GM12878 (cell line): ENCODE data around the gene PABPC1L. TPM values are rescaled to one million over a fixed set of nuclear protein-coding genes. Genes with fewer than 3 reads are reported as not detected.

ENCODE experiments used
- ATAC-seq: fragments of 200-7000 bp; cut with Tn5 transposase; 3 replicates; pipeline ENCODE4 v1.9.1; 2020; ENCODE audit warnings: mild to moderate bottlenecking, moderate library complexity
- BruUV-seq: library from RNA; stranded (reverse); fragments of 400-500 nt; replicated peaks from 2 replicates; lab custom pipeline; 2021; lab: Mats Ljungman, UMichigan
- CTCF ChIA-PET: fragments of 300-600 bp; sonication (Branson Sonifier 250); formaldehyde crosslinking; extraction: SDS; loops from one replicate; lab custom pipeline; 2021; ENCODE audit warnings: inconsistent platforms; lab: Yijun Ruan, JAX
- POLR2A ChIA-PET: fragments of 350-600 bp; formaldehyde crosslinking; extraction: SDS; loops from one replicate; lab custom pipeline; 2021; ENCODE audit warnings: inconsistent platforms; lab: Charles Lee
- RAD21 ChIA-PET: fragments of 300-600 bp; sonication (Branson Sonifier 250); formaldehyde crosslinking; loops from one replicate; lab custom pipeline; 2023; ENCODE audit warnings: antibody characterized with exemption; ENCODE audit not compliant: unreplicated experiment; lab: Charles Lee
- SMC1A ChIA-PET: fragments of 300-600 bp; sonication (Branson Sonifier 250); formaldehyde crosslinking; loops from one replicate; lab custom pipeline; 2023; ENCODE audit not compliant: unreplicated experiment, uncharacterized antibody; lab: Charles Lee
- DNase-seq: peaks from one replicate; pipeline ENCODE4 v3.0.0-alpha.2; 2011; ENCODE audit warnings: low read depth, low spot score
- FAIRE-seq: peaks from 3 replicates; lab custom pipeline; 2011; peaks lifted over from hg19 to GRCh38; lab: Jason Lieb, UNC
- H2AFZ ChIP-seq: 2 replicates; pipeline ENCODE4 v1.6.0; 2011; ENCODE audit warnings: low read depth, low read length, control low read depth; ENCODE audit not compliant: control insufficient read depth
- H3K27ac ChIP-seq: 2 replicates; pipeline ENCODE4 v1.5.1; 2011; ENCODE audit warnings: control low read depth; ENCODE audit not compliant: control insufficient read depth, insufficient read depth
- H3K27me3 ChIP-seq, 2 experiments: replicated peaks in 1 of 2; 2 replicates each; pipeline versions ENCODE4 v1.6.0 to v1.6.1; 2011; ENCODE audit warnings: low read length in 1 of 2; ENCODE audit not compliant: control insufficient read depth in 2 of 2, insufficient read depth in 2 of 2
- H3K36me3 ChIP-seq, 2 experiments: 2 replicates each; pipeline ENCODE4 v1.5.1; 2011; ENCODE audit warnings: low read length in 1 of 2; ENCODE audit not compliant: control insufficient read depth in 2 of 2, insufficient read depth in 2 of 2
- H3K4me1 ChIP-seq: 2 replicates; pipeline ENCODE4 v1.6.1; 2011; ENCODE audit warnings: mild to moderate bottlenecking, low read length, moderate library complexity, mixed read lengths; ENCODE audit not compliant: control insufficient read depth, insufficient read depth
- H3K4me2 ChIP-seq: 2 replicates; pipeline ENCODE4 v1.6.0; 2011; ENCODE audit warnings: control low read depth; ENCODE audit not compliant: control insufficient read depth, insufficient read depth
- H3K4me3 ChIP-seq: fragments of 200-600 bp; sonication (generic); 2 replicates; pipeline ENCODE4 v1.5.1; 2016
- H3K79me2 ChIP-seq: 2 replicates; pipeline ENCODE4 v1.6.0; 2011; ENCODE audit warnings: low read length; ENCODE audit not compliant: control insufficient read depth, insufficient read depth
- H3K9ac ChIP-seq: 2 replicates; pipeline ENCODE4 v1.8.0; 2011; ENCODE audit warnings: low read length, control low read depth, mixed read lengths; ENCODE audit not compliant: control insufficient read depth, insufficient read depth
- H3K9me3 ChIP-seq: replicated peaks from 3 replicates; pipeline ENCODE4 v1.5.1; 2011; ENCODE audit warnings: mild to moderate bottlenecking, low read length; ENCODE audit not compliant: control insufficient read depth, insufficient read depth
- H4K20me1 ChIP-seq: 2 replicates; pipeline ENCODE4 v1.6.0; 2011; ENCODE audit not compliant: control insufficient read depth, insufficient read depth
- CTCF ChIP-seq, 3 experiments: IDR thresholded peaks in 2 of 3; conservative IDR thresholded peaks in 1 of 3; 2 replicates each; pipeline ENCODE4 v1.5.1; 2011; ENCODE audit warnings: low read depth in 3 of 3, low read length in 3 of 3, mild to moderate bottlenecking in 3 of 3, control low read depth in 2 of 3, moderate library complexity in 2 of 3, inconsistent platforms in 1 of 3, mixed read lengths in 1 of 3; ENCODE audit not compliant: control insufficient read depth in 2 of 3, insufficient read depth in 1 of 3; ENCODE audit errors: extremely low read depth in 1 of 3
- EED ChIP-seq: sonication (generic); IDR thresholded peaks from 2 replicates; pipeline ENCODE4 v1.6.1; 2016; ENCODE audit warnings: antibody characterized with exemption, low read depth
- ESRRA ChIP-seq: IDR thresholded peaks from 2 replicates; pipeline ENCODE4 v1.6.1; 2012; ENCODE audit warnings: mild to moderate bottlenecking, low read length, improper control_type of control experiment
- EZH2 ChIP-seq: IDR thresholded peaks from 2 replicates; pipeline ENCODE4 v1.6.1; 2012; ENCODE audit warnings: low read depth, mild to moderate bottlenecking, control low read depth, inconsistent platforms, low read length, borderline replicate concordance; ENCODE audit not compliant: control insufficient read depth
- FOXM1 ChIP-seq: IDR thresholded peaks from 2 replicates; pipeline ENCODE4 v1.6.1; 2012; ENCODE audit warnings: low read depth, mild to moderate bottlenecking, inconsistent platforms, low read length, moderate library complexity
- HCFC1 ChIP-seq: fragments of 150-350 bp; IDR thresholded peaks from 2 replicates; pipeline ENCODE4 v1.6.1; 2014; ENCODE audit warnings: low read length
- MEF2B ChIP-seq: fragments of 450-650 bp; IDR thresholded peaks from 2 replicates; pipeline ENCODE4 v1.6.1; 2018; ENCODE audit warnings: mild to moderate bottlenecking, moderate library complexity; ENCODE audit not compliant: partially characterized antibody, poor library complexity, severe bottlenecking
- POLR2AphosphoS5 ChIP-seq: IDR thresholded peaks from 2 replicates; pipeline ENCODE4 v1.6.1; 2011; ENCODE audit warnings: mild to moderate bottlenecking, low read length, inconsistent platforms
- SIN3A ChIP-seq: IDR thresholded peaks from 2 replicates; pipeline ENCODE4 v1.6.1; 2012; ENCODE audit warnings: low read depth, low read length, improper control_type of control experiment
- SMAD5 ChIP-seq: IDR thresholded peaks from 2 replicates; pipeline ENCODE4 v1.6.1; 2016; ENCODE audit warnings: antibody characterized with exemption, low read depth
- TARDBP ChIP-seq: IDR thresholded peaks from 2 replicates; pipeline ENCODE4 v1.6.1; 2016; ENCODE audit warnings: borderline replicate concordance
- ZNF207 ChIP-seq: fragments of 450-650 bp; IDR thresholded peaks from 2 replicates; pipeline ENCODE4 v1.6.1; 2014; ENCODE audit warnings: antibody characterized with exemption, mild to moderate bottlenecking, borderline replicate concordance
- ZNF384 ChIP-seq: IDR thresholded peaks from 2 replicates; pipeline ENCODE4 v1.6.1; 2012; ENCODE audit warnings: low read depth, mild to moderate bottlenecking, low read length, improper control_type of control experiment, borderline replicate concordance
- WGBS: methylation state at CpG from one replicate; pipeline ENCODE4 v1.1.6; 2016; ENCODE audit warnings: low lambda C conversion rate; ENCODE audit not compliant: insufficient replicate concordance, insufficient coverage; ENCODE audit errors: missing lambda C conversion rate; 5-methylcytosine and 5-hydroxymethylcytosine counted together
- in situ Hi-C: fragments of 300-500 bp; cut with MboI; formaldehyde crosslinking; loops from 9 replicates; pipeline ENCODE4 v1.14.3; 2018; ENCODE audit warnings: mixed read lengths
- intact Hi-C: fragments of 100-400 bp; cut with micrococcal nuclease; formaldehyde crosslinking; loops from one replicate; pipeline ENCODE4 v1.14.2; 2022; ENCODE audit not compliant: unreplicated experiment
- polyA plus RNA-seq, 11 experiments: library from polyadenylated mRNA; depleted of rRNA in 4 of 11; unstranded in 6 of 11; stranded (reverse) in 5 of 11; fragments of >200 nt; fragmentation: Nextera tagmentation in 4 of 11; fragmentation: Illumina TruSeq in 1 of 11; extraction: Ambion mirVana in 4 of 11; extraction: Trizol in 1 of 11; gene quantifications; 1 replicate in 1 of 11; 2 replicates in 10 of 11; pipeline versions ENCODE4 v1.2.1 to v1.2.3, GENCODE V29; 2011 to 2016; ENCODE audit warnings: inconsistent platforms in 2 of 11, missing spikeins in 2 of 11, low read depth in 1 of 11
- total RNA-seq, 4 experiments: library from RNA; depleted of rRNA in 3 of 4; stranded (reverse); fragments of >200 nt in 3 of 4; fragmentation: Illumina TruSeq in 1 of 4; extraction: Trizol in 1 of 4; gene quantifications; 2 replicates each; pipeline versions ENCODE4 v1.2.1 to v1.2.3, GENCODE V29; 2013 to 2021

The PABPC1L gene
- total and polyA plus RNA-seq, 10 of the 15 experiments (the other 5 are each of a cell fraction or from before 2014, with no cell fraction given): 6.1 to 66.8 (median 11.9) TPM

- ATAC-seq (no peak), DNase-seq (no peak), FAIRE-seq (no peak)
- peaks cover 7 to 44% of the 10 kb centered on the region in 2 experiments for H3K36me3 ChIP-seq
- no peaks in the 10 kb centered on the region for H3K27me3 ChIP-seq
- H3K4me3 ChIP-seq: no peak overlapping the region
- 98% methylated on average over 4 of the region's 4 CpGs for WGBS
- in situ Hi-C loops: no loop called here
- H3K9ac ChIP-seq: no peak overlapping the region
- H3K9me3 ChIP-seq: no peaks in the 10 kb centered on the region
- no peak overlapping the region for H3K27ac ChIP-seq
- H3K4me2 ChIP-seq: no peak overlapping the region
- ChIA-PET POLR2A (interaction anchor here (2.2 kb wide), 1 partner anchor 16 kb away, joined by 8 read pairs; the partner anchor contains the start of gene TOMM34), RAD21 (interaction anchor here (2.5 kb wide), 1 partner anchor 13 kb away, joined by 8 read pairs; no protein-coding TSS in a partner anchor), SMC1A (interaction anchor here (4.3 to 5.5 kb wide), 2 partner anchors 12 to 18 kb away, joined by 27 to 66 read pairs; partner anchors contain the start of genes STK4 and TOMM34)
- H3K79me2 ChIP-seq: peaks cover 68% of the 10 kb centered on the region
- no peaks in the 10 kb centered on the region for H4K20me1 ChIP-seq
- TF ChIP-seq EZH2 (no peak), ESRRA (no peak), POLR2AphosphoS5 (peak; percentile 69), SMAD5 (0 out of 2 replicates have a peak, but pooled peaks have one; percentile 34)
- TF ChIP-seq, all 136 proteins: peak for 2
- Histone ChIP-seq H2AFZ (no peak overlapping the region), H3K4me1 (peaks cover 19% of the 10 kb centered on the region)
- intact Hi-C loops: no loop called here
- CTCF ChIA-PET: interaction anchor here (0.7 to 5.4 kb wide), 6 partner anchors 16 to 822 kb away, joined by 3 to 21 read pairs (median 5); partner anchors contain the start of gene TOMM34
- no TSS peak for BruUV-seq
These were observed 66.8 kb downstream of the PABPC1L start for GRCh38 chr20:44976698-44977097.

DNA sequence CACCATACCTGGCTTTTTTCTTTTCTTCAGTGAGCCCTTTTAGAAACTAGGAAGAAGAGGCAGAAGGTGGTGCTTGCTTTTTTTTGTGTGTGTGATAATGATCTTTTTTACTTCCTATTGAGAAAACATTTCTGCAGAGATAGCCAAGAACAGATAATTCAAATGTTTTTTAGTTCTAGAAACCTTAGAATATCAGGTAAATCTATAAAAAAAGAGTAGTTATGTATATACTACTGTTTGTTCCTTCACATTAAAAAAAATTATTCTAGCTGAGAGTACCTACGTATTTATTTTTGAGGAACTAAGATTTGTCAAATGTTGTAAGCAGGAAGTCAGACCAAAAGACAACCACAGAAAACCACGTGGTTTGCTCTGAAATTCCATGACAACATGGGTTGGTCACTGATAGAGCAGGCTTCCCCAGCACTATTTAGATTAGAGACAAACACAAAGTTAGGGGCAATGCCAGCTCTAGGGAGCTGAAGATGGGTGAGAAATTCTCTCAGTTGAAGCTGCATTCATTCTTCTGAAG, 69.3 kb downstream of the PABPC1L start:
- Histone ChIP-seq H3K27ac (peak overlapping the region; percentile 89), H3K9me3 (no peaks in the 10 kb centered on the region), H3K9ac (peak overlapping the region; percentile 63), H4K20me1 (no peaks in the 10 kb centered on the region), H3K4me1 (peaks cover 17% of the 10 kb centered on the region), H3K4me2 (peak overlapping the region; percentile 32), H2AFZ (peak overlapping the region; percentile 6; the same call in 1 of the 2 replicates), H3K36me3 (peaks cover 8 to 52% of the 10 kb centered on the region in 2 experiments), H3K79me2 (peaks cover 54% of the 10 kb centered on the region), H3K4me3 (0 out of 2 replicates have a peak overlapping the region, but pooled peaks have one; percentile 27), H3K27me3 (no peaks in the 10 kb centered on the region)
- FAIRE-seq: peak; percentile 88
- RAD21 ChIA-PET: interaction anchor here (1.5 to 3.1 kb wide), 5 partner anchors 8 to 70 kb away, joined by 4 to 24 read pairs (median 8); partner anchors contain the start of gene TOMM34
- SMC1A ChIA-PET: interaction anchor here (0.8 to 5.5 kb wide), 12 partner anchors 9 to 313 kb away, joined by 3 to 66 read pairs (median 6); partner anchors contain the start of genes STK4 and TOMM34
- CTCF ChIA-PET: interaction anchor here (0.9 to 3.6 kb wide), 10 partner anchors 8 to 65 kb away, joined by 3 to 18 read pairs (median 6); partner anchors contain the start of gene STK4
- DNase-seq: peak; percentile 82
- in situ Hi-C loops: no loop called here
- intact Hi-C loops: no loop called here
- peak; percentile 95 for ATAC-seq
- 0% methylated on average over 2 of the region's 2 CpGs for WGBS
- BruUV-seq: no TSS peak
- POLR2A ChIA-PET: interaction anchor here (0.6 to 3.7 kb wide), 7 partner anchors 8 to 70 kb away, joined by 3 to 48 read pairs (median 6); partner anchors contain the start of genes STK4 and TOMM34
- TF ChIP-seq ZNF384: peak; percentile 54; the same call in 1 of the 2 replicates
- TF ChIP-seq FOXM1: 0 out of 2 replicates have a peak, but pooled peaks have one; percentile 23
- TF ChIP-seq CTCF (IDR thresholded peaks at IDR 0.05 in 2 of 3, conservative IDR thresholded peaks at IDR 0.05 in 1 of 3; ENCODE audit: control insufficient read depth in 2 of 3, extremely low read depth in 1 of 3, insufficient read depth in 1 of 3, low read depth in 3 of 3, low read length in 3 of 3): no peak
- TF ChIP-seq HCFC1: no peak
- TF ChIP-seq TARDBP: no peak
- peak; percentile 11 for TF ChIP-seq MEF2B
- TF ChIP-seq POLR2AphosphoS5: peak; percentile 50; the same call in 1 of the 2 replicates
- TF ChIP-seq ZNF207: no peak
- TF ChIP-seq SIN3A: no peak
- no peak for TF ChIP-seq EED
